ENCODE measurements around the gene KRTAP11-1. TPM values are rescaled to one million over a fixed set of nuclear protein-coding genes. Genes with fewer than 3 reads are reported as not detected.
A peak's percentile ranks its signal among the peaks of the same experiment; 100 is the strongest.

The KRTAP11-1 gene
- total RNA-seq, 1 experiment from 2014 or later = not detected

DNA sequence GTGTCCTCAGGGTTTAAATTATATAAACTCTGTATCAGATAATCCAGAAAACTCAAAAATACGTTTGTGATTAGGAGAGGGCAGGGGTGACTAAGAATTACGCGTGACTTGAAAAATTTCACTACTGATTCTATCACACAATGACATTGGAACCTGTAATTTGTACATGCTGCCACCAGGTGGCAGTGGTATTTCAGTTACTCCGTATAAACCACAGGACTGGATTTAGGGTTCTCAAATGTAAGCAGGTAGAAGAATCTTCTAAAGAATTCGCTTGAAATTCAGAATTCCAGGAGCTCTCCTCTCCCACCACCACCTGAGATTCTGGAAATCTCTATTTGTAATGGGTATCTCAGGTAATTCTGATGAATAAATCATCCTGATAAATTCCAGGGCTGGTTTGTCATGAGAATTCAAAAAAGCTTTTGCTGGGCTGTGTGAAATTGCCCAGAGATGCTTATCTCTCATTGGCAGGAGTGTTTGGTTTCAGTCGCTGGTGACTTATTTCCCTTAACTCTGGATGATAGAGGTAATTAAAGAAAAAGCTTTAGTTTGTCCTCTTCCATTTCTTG, 50.1 kb downstream of the KRTAP11-1 start:
- CTCF ChIA-PET = no interaction called here
- DNase-seq = no peak
- intact Hi-C loops (cut with micrococcal nuclease; ENCODE audit: unreplicated experiment) = no loop called here

More for the DNA sequence above, 50.1 kb downstream of the KRTAP11-1 start:
- Histone ChIP-seq H3K9me2 (ENCODE audit: insufficient read depth) (no peaks in the 10 kb centered on the region), H3K9me3 (ENCODE audit: insufficient read depth, low read depth) (no peaks in the 10 kb centered on the region), H2AFZ (no peak overlapping the region), H3K79me2 (ENCODE audit: low read depth) (no peaks in the 10 kb centered on the region), H3K27ac (no peak overlapping the region), H3K36me3 (ENCODE audit: low read depth) (no peaks in the 10 kb centered on the region), H3K4me1 (replicated peaks; ENCODE audit: insufficient read depth) (no peaks in the 10 kb centered on the region), H4K20me1 (ENCODE audit: insufficient read depth) (no peaks in the 10 kb centered on the region), H3K27me3 (ENCODE audit: insufficient read depth, low read depth) (no peaks in the 10 kb centered on the region), H3K4me2 (no peak overlapping the region), H3F3A (ENCODE audit: insufficient read depth, low read depth) (no peaks in the 10 kb centered on the region), H3K4me3 (no peak overlapping the region)
- no TSS peak for BruUV-seq (replicated peaks)
- TF ChIP-seq, protein P1, sequence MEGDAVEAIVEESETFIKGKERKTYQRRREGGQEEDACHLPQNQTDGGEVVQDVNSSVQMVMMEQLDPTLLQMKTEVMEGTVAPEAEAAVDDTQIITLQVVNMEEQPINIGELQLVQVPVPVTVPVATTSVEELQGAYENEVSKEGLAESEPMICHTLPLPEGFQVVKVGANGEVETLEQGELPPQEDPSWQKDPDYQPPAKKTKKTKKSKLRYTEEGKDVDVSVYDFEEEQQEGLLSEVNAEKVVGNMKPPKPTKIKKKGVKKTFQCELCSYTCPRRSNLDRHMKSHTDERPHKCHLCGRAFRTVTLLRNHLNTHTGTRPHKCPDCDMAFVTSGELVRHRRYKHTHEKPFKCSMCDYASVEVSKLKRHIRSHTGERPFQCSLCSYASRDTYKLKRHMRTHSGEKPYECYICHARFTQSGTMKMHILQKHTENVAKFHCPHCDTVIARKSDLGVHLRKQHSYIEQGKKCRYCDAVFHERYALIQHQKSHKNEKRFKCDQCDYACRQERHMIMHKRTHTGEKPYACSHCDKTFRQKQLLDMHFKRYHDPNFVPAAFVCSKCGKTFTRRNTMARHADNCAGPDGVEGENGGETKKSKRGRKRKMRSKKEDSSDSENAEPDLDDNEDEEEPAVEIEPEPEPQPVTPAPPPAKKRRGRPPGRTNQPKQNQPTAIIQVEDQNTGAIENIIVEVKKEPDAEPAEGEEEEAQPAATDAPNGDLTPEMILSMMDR (conservative IDR thresholded peaks at IDR 0.05) = peak; percentile 66
- TF ChIP-seq EZH2 (IDR thresholded peaks at IDR 0.05; ENCODE audit: low read depth) = no peak
- POLR2A ChIA-PET (ENCODE audit: unreplicated experiment) = no interaction called here

Other genes with a start within 250 kb of the KRTAP11-1 start
- not detected in 2 replicates for gene KRTAP20-2, start 246.4 kb downstream of the KRTAP11-1 start, total RNA-seq (2021)
- gene KRTAP20-3, start 238.7 kb downstream of the KRTAP11-1 start, total RNA-seq (2021) = not detected in 2 replicates
- not detected in 2 replicates for gene KRTAP21-3, start 162.8 kb downstream of the KRTAP11-1 start, total RNA-seq (2021)
- not detected in 2 replicates for gene KRTAP21-2, start 134.3 kb downstream of the KRTAP11-1 start, total RNA-seq (2021)
- gene KRTAP21-1, start 126.2 kb downstream of the KRTAP11-1 start, total RNA-seq (2021) = not detected in 2 replicates
- gene KRTAP8-1, start 68.3 kb downstream of the KRTAP11-1 start, total RNA-seq (2021) = not detected in 2 replicates
- not detected in 2 replicates for gene KRTAP7-1, start 51.8 kb downstream of the KRTAP11-1 start, total RNA-seq (2021)
- gene KRTAP19-8, start 156.9 kb upstream of the KRTAP11-1 start, total RNA-seq (2021) = not detected in 2 replicates